Mesothelial cell of epicardium (in vitro differentiated cells): Measurements from ENCODE around the gene ARHGAP22. TPM values are rescaled to one million over a fixed set of nuclear protein-coding genes. Genes with fewer than 3 reads are reported as not detected.

Experiments used
- DNase-seq, 2 experiments: peaks; one replicate each; pipeline ENCODE4 v3.0.0; 2021; ENCODE audit warnings: low spot score in 2 of 2; ENCODE audit not compliant: unreplicated experiment in 2 of 2
- H3K27ac Mint-ChIP-seq: 2 replicates; pipeline ENCODE4 v1.8.0; 2021; ENCODE audit warnings: mixed read lengths
- H3K27me3 Mint-ChIP-seq: 2 replicates; pipeline ENCODE4 v1.8.0; 2021; ENCODE audit warnings: low read depth, mixed read lengths
- H3K36me3 Mint-ChIP-seq: 2 replicates; pipeline ENCODE4 v1.8.0; 2021; ENCODE audit warnings: mixed read lengths
- H3K4me1 Mint-ChIP-seq: 2 replicates; pipeline ENCODE4 v1.8.0; 2021; ENCODE audit warnings: mixed read lengths
- H3K4me3 Mint-ChIP-seq: 2 replicates; pipeline ENCODE4 v1.8.0; 2021; ENCODE audit warnings: mild to moderate bottlenecking, moderate library complexity, mixed read lengths
- H3K9me3 Mint-ChIP-seq: 2 replicates; pipeline ENCODE4 v1.8.0; 2021; ENCODE audit warnings: mixed read lengths
- CTCF ChIP-seq: fragments of 200-600 bp; sonication (generic); IDR thresholded peaks from one replicate; pipeline ENCODE4 v1.5.0; 2021; ENCODE audit warnings: antibody characterized with exemption; ENCODE audit not compliant: unreplicated experiment
- total RNA-seq: library from RNA; stranded (reverse); gene quantifications from 3 replicates; pipeline ENCODE4 v1.2.1, GENCODE V29; 2021

Gene ARHGAP22
- total RNA-seq, 1 donor from 2014 or later: 2.9 TPM

GRCh38 chr10:48520184-48520506 lies 84.7 kb downstream of the ARHGAP22 start:
- Mint-ChIP-seq H3K27ac (no peak overlapping the region), H3K4me1 (peaks cover 12% of the 10 kb centered on the region), H3K9me3 (peaks cover 12% of the 10 kb centered on the region), H3K36me3 (no peaks in the 10 kb centered on the region), H3K4me3 (no peak overlapping the region), H3K27me3 (peaks cover 29% of the 10 kb centered on the region)
- no peak for TF ChIP-seq CTCF
- no peak for DNase-seq

GRCh38 chr10:48519481-48520183 lies 85.2 kb downstream of the ARHGAP22 start:
- Mint-ChIP-seq H3K9me3 (peaks cover 17% of the 10 kb centered on the region), H3K27me3 (peaks cover 24% of the 10 kb centered on the region), H3K4me3 (no peak overlapping the region), H3K36me3 (no peaks in the 10 kb centered on the region), H3K4me1 (peaks cover 12% of the 10 kb centered on the region), H3K27ac (no peak overlapping the region)
- no peak for DNase-seq
- TF ChIP-seq CTCF: no peak

- Mint-ChIP-seq H3K9me3 (peaks cover 22% of the 10 kb centered on the region), H3K27me3 (peaks cover 23% of the 10 kb centered on the region), H3K4me1 (peaks cover 12% of the 10 kb centered on the region), H3K27ac (no peak overlapping the region), H3K4me3 (no peak overlapping the region), H3K36me3 (no peaks in the 10 kb centered on the region)
- peak in 1 of 2 experiments; percentile 22 for DNase-seq
- TF ChIP-seq CTCF: no peak
Measured at GRCh38 chr10:48518986-48519385, 85.9 kb downstream of the ARHGAP22 start.

GRCh38 chr10:48517911-48518811 lies 86.7 kb downstream of the ARHGAP22 start:
- H3K27ac Mint-ChIP-seq: no peak overlapping the region
- peaks cover 12% of the 10 kb centered on the region for H3K4me1 Mint-ChIP-seq
- H3K27me3 Mint-ChIP-seq: peaks cover 23% of the 10 kb centered on the region
- H3K4me3 Mint-ChIP-seq: no peak overlapping the region
- H3K9me3 Mint-ChIP-seq: peaks cover 24% of the 10 kb centered on the region
- peak in 1 of 2 experiments; percentile 34 for DNase-seq
- TF ChIP-seq CTCF: no peak
- H3K36me3 Mint-ChIP-seq: no peaks in the 10 kb centered on the region

GRCh38 chr10:48517482-48517881 lies 87.4 kb downstream of the ARHGAP22 start:
- no peak for TF ChIP-seq CTCF
- Mint-ChIP-seq H3K27me3 (peaks cover 21% of the 10 kb centered on the region), H3K4me1 (peaks cover 6% of the 10 kb centered on the region), H3K9me3 (peaks cover 24% of the 10 kb centered on the region), H3K27ac (no peak overlapping the region), H3K4me3 (no peak overlapping the region), H3K36me3 (no peaks in the 10 kb centered on the region)
- peak in 1 of 2 experiments; percentile 7 for DNase-seq
